C4-2B (cell line): Measurements from ENCODE around the gene FGGY.

Source experiments
- ZFX ChIP-seq: fragments of 450-650 bp; IDR thresholded peaks from 2 replicates; pipeline ENCODE4 v1.6.1; 2017
- TF ChIP-seq, protein P1 (sequence below): fragments of 450-650 bp; conservative IDR thresholded peaks from 2 replicates; pipeline ENCODE4 v1.5.1; 2017; ENCODE audit warnings: mild to moderate bottlenecking

DNA sequence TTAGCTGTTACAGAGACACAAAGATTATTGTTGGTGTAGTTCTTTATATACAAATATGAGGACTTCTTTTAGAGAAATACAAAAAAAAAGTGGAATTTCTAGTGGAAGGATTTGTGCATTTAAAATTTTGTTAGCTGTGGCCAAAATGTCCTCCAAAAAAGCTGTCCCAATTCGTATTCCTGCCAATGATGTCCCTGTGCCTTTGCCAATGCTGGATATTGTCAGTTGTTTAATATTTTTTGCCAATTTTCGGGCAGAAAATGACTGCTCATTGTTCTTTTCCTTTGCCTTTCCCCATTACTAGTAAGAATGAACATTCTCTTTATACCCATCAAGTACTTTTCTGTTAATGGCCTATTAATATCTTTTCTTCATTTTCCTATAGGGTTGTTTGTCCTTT lies 407.8 kb downstream of the FGGY start:
- TF ChIP-seq, protein P1, sequence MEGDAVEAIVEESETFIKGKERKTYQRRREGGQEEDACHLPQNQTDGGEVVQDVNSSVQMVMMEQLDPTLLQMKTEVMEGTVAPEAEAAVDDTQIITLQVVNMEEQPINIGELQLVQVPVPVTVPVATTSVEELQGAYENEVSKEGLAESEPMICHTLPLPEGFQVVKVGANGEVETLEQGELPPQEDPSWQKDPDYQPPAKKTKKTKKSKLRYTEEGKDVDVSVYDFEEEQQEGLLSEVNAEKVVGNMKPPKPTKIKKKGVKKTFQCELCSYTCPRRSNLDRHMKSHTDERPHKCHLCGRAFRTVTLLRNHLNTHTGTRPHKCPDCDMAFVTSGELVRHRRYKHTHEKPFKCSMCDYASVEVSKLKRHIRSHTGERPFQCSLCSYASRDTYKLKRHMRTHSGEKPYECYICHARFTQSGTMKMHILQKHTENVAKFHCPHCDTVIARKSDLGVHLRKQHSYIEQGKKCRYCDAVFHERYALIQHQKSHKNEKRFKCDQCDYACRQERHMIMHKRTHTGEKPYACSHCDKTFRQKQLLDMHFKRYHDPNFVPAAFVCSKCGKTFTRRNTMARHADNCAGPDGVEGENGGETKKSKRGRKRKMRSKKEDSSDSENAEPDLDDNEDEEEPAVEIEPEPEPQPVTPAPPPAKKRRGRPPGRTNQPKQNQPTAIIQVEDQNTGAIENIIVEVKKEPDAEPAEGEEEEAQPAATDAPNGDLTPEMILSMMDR, result no peak
- TF ChIP-seq ZFX, result no peak
